RKO (cell line): ENCODE measurements around the gene SLC30A2.

ENCODE experiments used
- DNase-seq: peaks from one replicate; pipeline ENCODE4 v3.0.0-alpha.2; 2016; ENCODE audit warnings: low spot score

SLC30A2 gene

DNA sequence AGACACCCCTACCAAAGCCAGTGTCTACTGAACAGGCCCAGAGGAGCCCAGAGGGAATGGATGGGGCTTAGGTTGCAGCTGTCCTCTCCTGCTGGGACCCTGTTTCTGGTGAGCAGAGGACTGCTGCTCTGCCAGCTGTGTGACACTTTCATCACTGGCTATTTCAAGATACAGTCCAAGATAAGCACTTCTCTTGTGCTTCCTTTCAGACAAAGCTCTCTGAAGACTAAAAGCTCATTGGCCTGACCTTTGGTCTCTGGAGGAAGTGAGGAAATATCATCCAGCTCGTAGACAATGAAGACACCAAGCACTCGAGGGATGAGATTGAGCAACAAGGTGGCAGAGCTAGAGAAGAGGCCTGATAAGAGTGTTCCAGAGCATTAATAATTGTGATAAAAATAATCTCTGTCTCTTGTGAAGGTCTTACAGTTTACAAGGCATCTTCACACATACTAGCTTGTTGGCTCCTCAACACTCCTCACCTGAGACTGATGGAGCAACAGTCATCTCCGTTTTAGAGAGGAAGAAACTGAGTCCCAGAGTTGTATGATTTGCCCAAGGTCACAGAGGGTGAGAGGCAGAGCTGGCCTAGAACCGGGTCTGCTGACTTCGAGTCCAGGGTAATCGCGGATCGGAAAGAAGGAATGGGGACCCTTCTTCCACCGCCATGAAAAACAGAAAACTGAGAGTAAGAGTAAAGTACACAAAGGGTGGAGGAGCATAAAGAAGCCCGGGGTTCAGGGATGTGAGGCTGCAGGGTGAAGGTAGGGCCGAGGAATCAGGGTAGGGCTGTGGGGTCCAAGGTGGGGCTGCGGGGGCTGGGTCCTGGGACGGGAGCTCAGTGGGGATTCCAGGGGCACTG lies 48.7 kb downstream of the SLC30A2 start:
- peak; percentile 58 for DNase-seq

DNA sequence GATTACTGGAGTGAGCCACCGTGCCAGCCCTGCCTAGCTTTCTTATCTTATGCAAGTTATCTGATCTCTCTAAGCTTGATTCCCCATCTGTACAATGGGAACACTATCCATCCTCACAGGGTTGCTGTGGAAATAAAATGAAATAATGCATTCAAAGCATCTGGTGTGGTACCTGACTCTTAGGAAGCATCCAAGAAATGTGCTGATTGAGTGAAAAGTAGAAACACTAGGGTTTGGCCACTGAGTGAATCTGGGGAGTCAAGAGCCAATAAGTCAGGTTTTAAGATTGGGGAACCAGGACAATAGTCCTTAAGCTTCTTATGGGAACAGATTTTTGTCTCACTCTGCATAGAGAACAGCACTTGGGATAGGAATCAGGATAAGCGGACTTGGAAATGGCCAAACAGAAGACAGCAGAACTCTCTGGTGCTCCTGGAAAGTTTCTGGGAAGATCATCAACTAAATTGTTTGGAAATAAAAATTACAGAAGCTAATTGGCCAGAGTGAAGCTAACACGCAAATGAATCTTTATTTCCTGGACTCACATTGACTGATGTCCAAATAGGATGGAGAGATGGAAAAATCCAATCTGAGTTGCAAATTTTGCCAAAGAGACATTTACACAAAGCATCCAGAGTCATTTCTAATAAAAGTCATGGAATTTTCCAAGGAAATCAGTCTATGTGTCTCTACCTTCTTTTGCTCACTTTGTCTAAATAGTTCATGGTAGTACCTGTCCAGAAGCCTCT lies 51.3 kb downstream of the SLC30A2 start:
- DNase-seq: no peak

DNA sequence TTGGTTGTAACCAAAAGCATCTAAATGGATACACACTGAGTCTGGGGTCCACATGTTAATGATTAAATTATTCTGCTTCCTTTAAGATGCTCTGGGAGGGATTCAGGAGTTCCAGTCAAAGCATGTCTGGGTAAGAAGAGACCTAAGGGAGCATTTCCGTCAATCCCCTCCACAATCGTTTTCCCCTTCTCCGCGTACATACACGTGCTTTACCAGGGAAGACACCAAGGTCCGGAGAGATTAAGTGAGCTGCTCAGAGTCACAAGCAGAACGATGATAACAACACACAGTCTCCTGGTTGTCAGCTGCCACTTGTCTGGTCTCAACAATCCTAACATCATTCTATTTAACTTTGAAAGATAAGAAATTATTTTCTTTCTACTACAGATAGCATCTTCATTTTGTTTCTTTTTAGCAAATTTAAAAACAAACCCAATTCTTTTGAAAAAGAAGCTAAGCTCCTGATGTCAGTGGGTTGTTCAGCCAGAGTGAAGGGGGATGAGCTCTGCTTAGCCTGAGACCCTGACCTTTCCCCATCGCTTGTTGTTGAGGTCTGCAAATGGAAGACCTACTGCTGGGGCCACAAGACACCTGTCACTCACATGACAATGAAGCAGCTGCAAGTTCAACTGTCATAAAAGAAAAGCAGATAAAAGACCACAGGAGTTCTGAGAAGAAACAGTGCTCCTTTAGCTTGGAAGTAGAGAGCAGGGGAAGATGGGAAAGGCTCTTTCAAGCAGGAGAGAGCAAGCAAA lies 52.5 kb downstream of the SLC30A2 start:
- no peak for DNase-seq

DNA sequence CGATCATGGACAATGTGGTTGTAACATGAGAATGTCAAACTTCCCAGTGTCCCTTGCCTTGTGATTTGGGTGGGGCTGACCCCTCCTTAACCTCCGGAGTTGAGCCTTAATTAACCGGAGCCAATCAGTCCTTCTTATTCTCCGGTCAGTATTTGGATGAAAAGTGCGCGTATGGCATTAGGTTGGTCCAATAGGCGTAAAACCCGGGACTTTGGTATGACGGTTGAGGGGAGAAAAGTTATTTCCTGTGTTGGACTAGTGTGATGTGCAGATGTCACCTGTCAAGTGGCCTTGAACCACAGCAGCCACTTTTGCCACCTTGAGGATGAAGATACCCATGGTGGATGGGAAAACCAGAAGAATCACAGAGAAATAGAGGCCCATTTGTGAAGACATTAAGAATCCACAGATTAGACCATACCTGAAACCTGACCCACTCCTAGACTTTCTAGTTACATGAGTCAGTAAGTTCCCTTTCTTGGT lies 53.2 kb downstream of the SLC30A2 start:
- DNase-seq: no peak

DNA sequence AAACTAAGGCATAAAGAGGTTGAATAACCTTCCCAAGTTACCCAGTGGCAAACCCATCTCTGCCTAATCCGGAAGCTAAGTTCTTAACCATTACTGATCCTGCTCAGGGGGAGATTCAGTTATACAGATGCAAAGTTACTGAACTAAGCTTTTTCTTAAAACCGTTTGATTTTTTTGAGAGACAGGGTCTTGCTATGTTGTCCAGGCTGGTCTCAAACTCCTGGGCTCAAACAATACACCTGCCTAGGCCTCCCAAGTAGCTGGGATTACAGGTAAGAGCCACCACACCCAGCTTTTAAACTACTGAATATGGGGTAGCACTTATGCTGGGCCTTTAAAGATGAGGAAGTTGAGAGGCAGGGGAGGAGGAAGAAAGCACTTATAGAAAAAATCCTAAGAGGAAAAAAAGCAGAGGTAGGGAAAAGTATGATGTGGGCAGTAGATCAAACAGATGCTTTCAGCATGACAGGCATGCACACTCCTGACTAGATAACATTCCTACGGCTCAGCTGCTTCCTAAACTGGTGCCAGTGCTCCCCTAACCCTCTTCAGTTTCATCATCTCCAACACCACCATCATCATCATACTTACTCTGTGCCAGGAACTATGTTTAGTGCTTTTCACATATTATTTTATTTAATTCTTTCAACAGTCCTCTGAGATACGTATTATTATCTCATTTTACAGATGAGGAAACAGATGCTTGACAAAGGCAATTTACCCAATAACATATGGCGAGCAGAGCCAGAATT lies 53.8 kb downstream of the SLC30A2 start:
- no peak for DNase-seq

DNA sequence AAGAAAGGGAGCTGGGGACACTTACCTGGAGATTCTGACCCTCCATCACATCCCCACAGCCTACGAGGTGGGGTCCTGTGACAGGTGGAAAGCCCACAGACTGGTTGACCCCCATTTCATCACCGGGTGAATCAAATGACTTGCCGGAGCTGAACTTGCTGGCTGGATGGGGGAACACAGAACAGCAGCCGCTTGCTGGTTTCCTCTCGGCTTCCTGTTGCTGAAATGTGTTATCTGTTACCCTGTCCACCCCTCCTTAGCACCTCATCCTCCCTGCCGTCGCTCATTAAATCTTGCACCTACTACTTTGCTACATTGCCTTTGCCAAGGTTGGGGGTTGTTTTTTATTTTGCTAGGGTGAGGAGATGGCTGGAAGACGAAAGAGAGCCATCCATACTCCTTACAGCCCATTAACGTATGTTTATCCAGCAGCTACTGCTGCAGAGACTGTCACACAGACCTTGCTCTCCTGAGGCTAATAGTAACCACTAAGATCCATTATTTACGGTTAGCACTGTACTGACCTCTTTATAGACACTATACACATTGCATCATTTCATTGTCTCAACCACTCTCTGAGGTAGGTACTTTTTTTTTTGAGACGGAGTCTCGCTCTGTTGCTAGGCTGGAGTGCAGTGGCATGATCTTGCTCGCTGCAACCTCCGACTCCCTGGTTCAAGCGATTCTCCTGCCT lies 55.1 kb downstream of the SLC30A2 start:
- no peak for DNase-seq

DNA sequence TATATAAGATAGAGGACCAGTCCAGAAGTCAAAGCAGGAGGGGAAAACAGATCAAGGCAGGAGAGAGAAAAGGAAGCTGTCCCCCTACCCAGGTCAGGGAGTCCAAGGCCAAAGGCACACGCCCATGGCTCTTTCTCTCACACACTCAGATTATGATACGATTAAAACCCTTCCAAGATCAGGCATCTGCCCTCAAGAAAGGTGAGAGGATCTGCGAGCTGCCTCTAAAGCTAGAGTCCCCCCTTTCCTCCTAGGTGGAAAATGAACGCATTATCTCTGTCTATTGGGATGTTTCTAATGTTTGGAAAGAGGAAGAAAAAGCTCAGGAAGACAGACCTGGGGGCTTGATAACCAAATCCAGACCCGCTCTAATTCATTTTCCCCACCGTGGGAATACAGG lies 55.7 kb downstream of the SLC30A2 start:
- DNase-seq: no peak

DNA sequence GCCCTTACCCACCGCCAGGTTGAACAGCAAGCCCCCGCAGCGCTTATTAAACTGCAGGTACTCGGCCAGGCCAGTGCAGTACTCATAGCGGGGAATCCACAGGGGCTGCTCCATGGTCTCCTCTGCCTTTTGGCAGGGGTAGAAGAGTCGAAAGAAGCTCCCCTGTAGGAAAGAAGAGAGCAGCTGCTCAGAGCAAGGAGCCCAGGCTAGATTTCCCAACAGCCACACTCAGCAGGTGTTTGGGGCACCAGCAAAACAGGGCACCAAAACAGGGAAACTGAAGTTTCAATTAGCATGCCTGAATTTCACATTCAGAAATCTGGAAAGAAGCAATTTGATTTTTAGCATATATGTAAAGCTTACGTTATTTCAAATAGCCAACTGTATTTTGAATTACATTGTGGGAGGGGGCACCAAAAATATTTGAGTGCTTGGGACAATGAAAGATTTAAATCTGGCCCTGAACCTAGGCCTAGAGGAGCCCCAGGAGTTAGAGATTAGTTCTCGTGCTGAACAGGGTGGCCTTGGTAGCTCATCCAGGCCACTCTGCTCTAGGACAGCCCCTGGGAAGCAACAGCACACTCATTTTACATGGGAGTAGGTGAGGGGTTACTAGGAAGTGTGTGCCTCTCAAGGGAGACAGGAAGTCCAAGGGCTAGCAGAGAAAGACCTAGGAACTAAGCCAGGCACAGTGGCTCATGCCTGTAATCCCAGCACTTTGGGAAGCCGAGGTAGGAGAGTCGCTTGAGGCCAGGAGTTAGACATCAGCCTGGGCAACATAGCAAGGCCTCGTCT lies 56.3 kb downstream of the SLC30A2 start:
- no peak for DNase-seq

DNA sequence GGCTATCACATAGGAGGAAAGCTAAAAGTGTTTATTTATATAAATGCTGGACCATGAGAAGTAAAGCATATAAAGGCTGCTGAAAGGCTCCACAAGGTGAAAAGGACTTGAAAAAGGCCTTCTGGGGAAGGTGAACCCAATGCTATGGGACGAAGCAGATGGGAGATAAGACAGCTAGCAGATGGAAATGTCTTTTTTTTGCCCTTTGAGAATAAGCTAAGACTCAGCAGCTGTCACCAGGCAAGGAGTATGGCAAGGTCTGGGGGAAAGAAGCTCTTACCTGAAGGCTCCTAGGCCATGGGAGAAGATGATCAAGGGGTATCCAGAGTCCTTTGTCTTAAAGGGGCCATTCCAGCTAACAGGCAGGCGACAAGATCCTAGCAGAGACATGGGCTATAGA lies 58.0 kb downstream of the SLC30A2 start:
- no peak for DNase-seq
